HEK293 (cell line): ENCODE data around the gene INO80E.

Experiments used
- CTCF ChIA-PET: fragments of 350-600 bp; formaldehyde crosslinking; extraction: SDS; loops from one replicate; lab custom pipeline; 2021; ENCODE audit warnings: antibody characterized with exemption; lab: Yijun Ruan, JAX
- POLR2A ChIA-PET: fragments of 300-600 bp; formaldehyde crosslinking; extraction: SDS; loops from one replicate; lab custom pipeline; 2020; ENCODE audit warnings: antibody characterized with exemption, inconsistent platforms; lab: Yijun Ruan, JAX
- H3K27ac ChIP-seq: fragments of 200-500 bp; sonication (Bioruptor generic); 2 replicates; pipeline ENCODE4 v1.5.1; 2014; ENCODE audit warnings: low read depth, low read length, control low read depth, inconsistent platforms; ENCODE audit errors: extremely low read depth
- H3K36me3 ChIP-seq, 2 experiments: fragments of 200-500 bp in 1 of 2; sonication (Bioruptor generic) in 1 of 2; 1 replicate in 1 of 2; 2 replicates in 1 of 2; pipeline ENCODE4 v1.5.1; 2014 to 2017; ENCODE audit warnings: inconsistent platforms in 2 of 2, low read length in 2 of 2; ENCODE audit not compliant: control insufficient read depth in 2 of 2, insufficient read depth in 1 of 2
- H3K4me1 ChIP-seq: fragments of 200-500 bp; sonication (Bioruptor generic); 2 replicates; pipeline ENCODE4 v1.5.1; 2014; ENCODE audit warnings: mild to moderate bottlenecking, low read length, inconsistent platforms; ENCODE audit not compliant: control insufficient read depth, insufficient read depth
- H3K4me3 ChIP-seq: 2 replicates; pipeline ENCODE4 v1.5.1; 2011; ENCODE audit warnings: low read depth, mild to moderate bottlenecking, control low read depth, low read length, moderate library complexity
- H3K9me3 ChIP-seq: fragments of 200-500 bp; sonication (Bioruptor generic); 2 replicates; pipeline ENCODE4 v1.5.1; 2014; ENCODE audit warnings: low read depth, low read length, inconsistent platforms; ENCODE audit not compliant: control insufficient read depth, insufficient read depth
- ELK4 ChIP-seq: IDR thresholded peaks from 2 replicates; pipeline ENCODE4 v1.6.1; 2011; ENCODE audit warnings: mild to moderate bottlenecking, low read depth, low read length, borderline replicate concordance
- GLIS2 ChIP-seq: fragments of 450-650 bp; formaldehyde crosslinking; IDR thresholded peaks from 2 replicates; pipeline ENCODE4 v1.5.1; 2016; ENCODE audit warnings: missing biosample characterization, missing genetic modification characterization
- PATZ1 ChIP-seq: fragments of 450-650 bp; formaldehyde crosslinking; IDR thresholded peaks from 2 replicates; pipeline ENCODE4 v1.5.1; 2016; ENCODE audit warnings: missing biosample characterization, missing genetic modification characterization
- REST ChIP-seq: fragments of 450-650 bp; formaldehyde crosslinking; IDR thresholded peaks from 2 replicates; pipeline ENCODE4 v1.5.1; 2016; ENCODE audit warnings: missing biosample characterization, missing genetic modification characterization
- SALL2 ChIP-seq: fragments of 450-650 bp; formaldehyde crosslinking; IDR thresholded peaks from 2 replicates; pipeline ENCODE4 v1.5.0; 2017; ENCODE audit warnings: missing biosample characterization, mild to moderate bottlenecking, missing genetic modification characterization, borderline replicate concordance
- SCRT2 ChIP-seq: fragments of 450-650 bp; formaldehyde crosslinking; IDR thresholded peaks from 2 replicates; pipeline ENCODE4 v1.5.1; 2016; ENCODE audit warnings: missing biosample characterization, missing genetic modification characterization
- ZBTB8A ChIP-seq: fragments of 450-650 bp; formaldehyde crosslinking; IDR thresholded peaks from 2 replicates; pipeline ENCODE4 v1.5.1; 2016; ENCODE audit warnings: missing biosample characterization, missing genetic modification characterization
- ZNF157 ChIP-seq: fragments of 450-650 bp; formaldehyde crosslinking; IDR thresholded peaks from 2 replicates; pipeline ENCODE4 v1.5.1; 2016; ENCODE audit warnings: missing biosample characterization, missing genetic modification characterization
- ZNF223 ChIP-seq: fragments of 450-650 bp; formaldehyde crosslinking; IDR thresholded peaks from 2 replicates; pipeline ENCODE4 v1.5.1; 2016; ENCODE audit warnings: missing biosample characterization, missing genetic modification characterization
- ZNF292 ChIP-seq: fragments of 450-650 bp; formaldehyde crosslinking; IDR thresholded peaks from 2 replicates; pipeline ENCODE4 v1.5.1; 2016; ENCODE audit warnings: low read depth, missing biosample characterization, missing genetic modification characterization, borderline replicate concordance
- ZNF513 ChIP-seq: fragments of 450-650 bp; IDR thresholded peaks from 2 replicates; pipeline ENCODE4 v1.5.1; 2018; ENCODE audit warnings: missing biosample characterization, missing genetic modification characterization
- ZNF544 ChIP-seq: fragments of 450-650 bp; formaldehyde crosslinking; IDR thresholded peaks from 2 replicates; pipeline ENCODE4 v1.5.0; 2017; ENCODE audit warnings: missing biosample characterization, missing genetic modification characterization
- ZNF585B ChIP-seq: fragments of 450-650 bp; formaldehyde crosslinking; IDR thresholded peaks from 2 replicates; pipeline ENCODE4 v1.5.1; 2016; ENCODE audit warnings: missing biosample characterization, missing genetic modification characterization
- ZNF660 ChIP-seq: fragments of 450-650 bp; IDR thresholded peaks from 2 replicates; pipeline ENCODE4 v1.5.1; 2018; ENCODE audit warnings: missing biosample characterization, mild to moderate bottlenecking, missing genetic modification characterization
- ZNF677 ChIP-seq: fragments of 450-650 bp; IDR thresholded peaks from 2 replicates; pipeline ENCODE4 v1.5.0; 2018; ENCODE audit warnings: missing biosample characterization, mild to moderate bottlenecking, missing genetic modification characterization, moderate library complexity
- ZNF76 ChIP-seq: fragments of 450-650 bp; formaldehyde crosslinking; IDR thresholded peaks from 2 replicates; pipeline ENCODE4; 2016; ENCODE audit warnings: low read depth, missing biosample characterization, missing genetic modification characterization, borderline replicate concordance
- ZSCAN23 ChIP-seq: fragments of 450-650 bp; formaldehyde crosslinking; IDR thresholded peaks from 2 replicates; pipeline ENCODE4 v1.5.1; 2016; ENCODE audit warnings: missing biosample characterization, missing genetic modification characterization

The INO80E gene

GRCh38 chr16:30028438-30029076, 32.5 kb downstream of the INO80E start:
- Histone ChIP-seq H3K27ac (no peak overlapping the region), H3K9me3 (no peaks in the 10 kb centered on the region), H3K36me3 (no peaks in the 10 kb centered on the region), H3K4me1 (no peaks in the 10 kb centered on the region), H3K4me3 (no peak overlapping the region)
- CTCF ChIA-PET, result interaction anchor here (0.5 to 0.6 kb wide), 3 partner anchors 121 to 338 kb away, joined by 3 to 4 read pairs (median 3); no protein-coding TSS in a partner anchor
- POLR2A ChIA-PET, result interaction anchor here (0.6 kb wide), 1 partner anchor 501 kb away, joined by 3 read pairs; no protein-coding TSS in a partner anchor
- no peak for TF ChIP-seq ELK4
- TF ChIP-seq ZNF76 (tag by site-specific recombination), result no peak
- TF ChIP-seq PATZ1, result no peak
- no peak for TF ChIP-seq ZNF292 (tag by site-specific recombination)
- no peak for TF ChIP-seq ZNF660 (tag by site-specific recombination)
- no peak for TF ChIP-seq ZNF513 (tag by site-specific recombination)
- TF ChIP-seq ZNF585B (tag by site-specific recombination), result peak; percentile 61
- TF ChIP-seq ZNF157 (tag by site-specific recombination), result no peak
- TF ChIP-seq SALL2 (tag by site-specific recombination), result no peak
- TF ChIP-seq REST (tag by site-specific recombination), result peak; percentile 99
- no peak for TF ChIP-seq ZNF677 (tag by site-specific recombination)
- peak; percentile 66 for TF ChIP-seq ZBTB8A
- TF ChIP-seq ZNF223 (tag by site-specific recombination), result no peak
- TF ChIP-seq SCRT2 (tag by site-specific recombination), result no peak
- TF ChIP-seq ZSCAN23 (tag by site-specific recombination), result no peak
- 0 out of 2 replicates have a peak, but pooled peaks have one; percentile 21 for TF ChIP-seq GLIS2 (tag by site-specific recombination)
- no peak for TF ChIP-seq ZNF544 (tag by site-specific recombination)
